ENCODE measurements around the gene BLOC1S3.

- TF ChIP-seq CTCF (IDR thresholded peaks at IDR 0.05) (no peak), POLR2A (IDR thresholded peaks at IDR 0.05) (no peak)
Measured at GRCh38 chr19:45136507-45137178, 41.9 kb upstream of the BLOC1S3 start.

All from right lobe of liver (tissue), 4 donors.